GM10248 (cell line): ENCODE measurements around the gene CLEC16A.

Experiments
- CTCF ChIA-PET: fragments of 300-600 bp; sonication (Branson Sonifier 250); formaldehyde crosslinking; extraction: SDS; loops from one replicate; lab custom pipeline; 2021; ENCODE audit warnings: antibody characterized with exemption; lab: Yijun Ruan, JAX
- POLR2A ChIA-PET: fragments of 350-650 bp; sonication (Branson Sonifier 250); formaldehyde crosslinking; extraction: SDS; loops from one replicate; lab custom pipeline; 2020; ENCODE audit warnings: antibody characterized with exemption; lab: Yijun Ruan, JAX
- DNase-seq: peaks from one replicate; pipeline ENCODE4 v3.0.0; 2012; ENCODE audit errors: extremely low spot score
- TF ChIP-seq, protein P1 (sequence below): IDR thresholded peaks from 2 replicates; pipeline ENCODE4 v1.5.1; 2012; ENCODE audit warnings: mild to moderate bottlenecking, low read depth; ENCODE audit errors: extremely low read depth, missing control alignments, control extremely low read depth

The CLEC16A gene

DNA sequence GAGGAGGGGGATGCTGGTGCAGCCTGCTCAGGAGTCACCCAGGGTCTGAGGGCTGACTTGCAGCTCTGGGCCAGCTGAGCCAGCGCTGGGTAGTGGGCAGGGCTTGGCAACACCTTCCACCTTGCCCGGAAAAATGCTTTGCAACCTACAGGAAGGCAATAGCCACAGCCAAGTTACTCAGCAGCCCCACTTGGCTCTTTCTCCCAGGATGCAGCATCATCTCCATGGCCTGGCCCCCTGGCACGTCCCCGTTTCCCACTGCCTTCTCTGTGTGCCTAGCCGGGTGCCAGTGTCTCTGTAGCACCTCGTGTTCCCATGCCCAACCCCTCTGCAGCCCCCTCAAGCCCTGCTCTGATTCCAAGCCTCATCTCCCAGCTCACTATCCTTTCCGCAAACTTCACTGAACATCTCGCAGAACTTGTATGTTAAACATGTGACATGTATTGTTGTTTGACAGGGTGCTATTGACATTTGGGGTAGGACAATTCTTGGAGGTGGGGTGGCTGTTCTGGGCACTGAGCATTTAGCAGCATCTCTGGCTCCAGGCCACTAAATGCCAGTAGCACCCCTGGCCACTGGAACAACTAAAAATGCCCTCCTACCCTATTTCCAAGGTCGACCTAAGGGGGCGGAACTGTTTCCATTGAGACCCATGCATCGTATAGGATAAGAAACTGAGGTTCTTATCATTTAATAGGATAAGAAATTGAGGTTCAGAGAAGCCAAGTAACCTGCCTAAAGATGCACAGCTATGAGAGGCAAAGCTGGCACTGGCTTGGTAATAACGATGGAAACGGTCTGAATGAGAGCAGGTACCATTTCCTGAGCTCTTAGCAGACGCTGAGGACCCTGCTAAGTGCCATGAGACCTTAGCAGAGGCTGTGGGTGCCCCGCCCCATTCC lies 14.3 kb upstream of the CLEC16A start:
- TF ChIP-seq, protein P1, sequence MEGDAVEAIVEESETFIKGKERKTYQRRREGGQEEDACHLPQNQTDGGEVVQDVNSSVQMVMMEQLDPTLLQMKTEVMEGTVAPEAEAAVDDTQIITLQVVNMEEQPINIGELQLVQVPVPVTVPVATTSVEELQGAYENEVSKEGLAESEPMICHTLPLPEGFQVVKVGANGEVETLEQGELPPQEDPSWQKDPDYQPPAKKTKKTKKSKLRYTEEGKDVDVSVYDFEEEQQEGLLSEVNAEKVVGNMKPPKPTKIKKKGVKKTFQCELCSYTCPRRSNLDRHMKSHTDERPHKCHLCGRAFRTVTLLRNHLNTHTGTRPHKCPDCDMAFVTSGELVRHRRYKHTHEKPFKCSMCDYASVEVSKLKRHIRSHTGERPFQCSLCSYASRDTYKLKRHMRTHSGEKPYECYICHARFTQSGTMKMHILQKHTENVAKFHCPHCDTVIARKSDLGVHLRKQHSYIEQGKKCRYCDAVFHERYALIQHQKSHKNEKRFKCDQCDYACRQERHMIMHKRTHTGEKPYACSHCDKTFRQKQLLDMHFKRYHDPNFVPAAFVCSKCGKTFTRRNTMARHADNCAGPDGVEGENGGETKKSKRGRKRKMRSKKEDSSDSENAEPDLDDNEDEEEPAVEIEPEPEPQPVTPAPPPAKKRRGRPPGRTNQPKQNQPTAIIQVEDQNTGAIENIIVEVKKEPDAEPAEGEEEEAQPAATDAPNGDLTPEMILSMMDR, result no peak
- ChIA-PET POLR2A (interaction anchor here (0.6 to 1.2 kb wide), 3 partner anchors 11 to 231 kb away, joined by 3 to 4 read pairs (median 3); no protein-coding TSS in a partner anchor), CTCF (interaction anchor here (1.0 to 3.5 kb wide), 6 partner anchors 8 to 409 kb away, joined by 3 to 25 read pairs (median 3); no protein-coding TSS in a partner anchor)
- DNase-seq, result no peak

DNA sequence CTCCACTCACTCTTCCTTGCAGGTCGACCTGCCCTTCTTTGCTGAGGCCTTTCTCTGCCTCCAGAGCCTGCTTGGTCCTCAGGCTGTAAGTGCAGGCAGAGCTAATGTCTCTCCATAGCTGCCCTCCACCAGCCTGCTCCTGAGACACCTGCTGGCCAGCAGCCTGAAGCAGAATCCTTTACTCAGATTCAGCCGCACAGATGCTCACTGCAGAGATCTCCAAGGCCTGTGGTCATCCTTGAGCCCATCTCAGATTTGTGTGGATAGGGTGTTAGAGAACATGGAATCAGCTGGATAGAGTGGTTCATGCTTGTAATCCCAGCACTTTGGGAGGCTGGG lies 13.6 kb upstream of the CLEC16A start:
- no peak for DNase-seq
- TF ChIP-seq, protein P1, result no peak
- ChIA-PET POLR2A (interaction anchor here (0.6 to 1.2 kb wide), 2 partner anchors 10 to 230 kb away, joined by 3 read pairs; no protein-coding TSS in a partner anchor), CTCF (interaction anchor here (1.0 to 1.4 kb wide), 5 partner anchors 9 to 410 kb away, joined by 3 to 5 read pairs (median 3); no protein-coding TSS in a partner anchor)

DNA sequence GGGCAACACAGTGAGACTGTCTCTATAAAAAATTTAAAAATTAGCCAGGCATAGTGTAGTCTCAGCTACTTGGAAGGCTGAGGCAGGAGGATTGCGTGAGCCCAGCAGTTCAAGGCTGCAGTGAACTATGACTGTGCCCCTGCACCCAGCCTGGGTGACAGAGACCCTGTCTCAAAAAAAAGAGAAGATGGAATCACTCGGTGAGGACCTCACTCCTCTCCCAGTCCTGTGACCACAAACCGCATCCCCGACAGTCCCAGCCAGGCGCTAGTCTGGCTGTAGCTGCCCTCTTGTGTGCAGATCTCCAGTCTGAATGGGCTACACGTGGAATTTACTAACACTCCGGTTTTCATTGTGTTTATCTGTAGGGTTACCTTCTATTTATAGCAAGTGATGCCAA lies 13.2 kb upstream of the CLEC16A start:
- POLR2A ChIA-PET, result interaction anchor here (0.6 kb wide), 1 partner anchor 230 kb away, joined by 3 read pairs; no protein-coding TSS in a partner anchor
- CTCF ChIA-PET, result interaction anchor here (1.0 to 2.2 kb wide), 4 partner anchors 8 to 410 kb away, joined by 3 to 14 read pairs (median 4); no protein-coding TSS in a partner anchor
- TF ChIP-seq, protein P1, result no peak
- DNase-seq, result no peak

GRCh38 chr16:10931977-10932632 lies 12.3 kb upstream of the CLEC16A start:
- ChIA-PET POLR2A (interaction anchor here (0.7 to 1.0 kb wide), 2 partner anchors 10 kb away, joined by 3 to 8 read pairs; partner anchors contain the start of gene DEXI), CTCF (interaction anchor here (1.1 to 2.2 kb wide), 4 partner anchors 7 to 17 kb away, joined by 3 to 14 read pairs (median 4); no protein-coding TSS in a partner anchor)
- no peak for DNase-seq

GRCh38 chr16:10932959-10933710 lies 11.2 kb upstream of the CLEC16A start:
- POLR2A ChIA-PET, result interaction anchor here (0.7 to 1.0 kb wide), 2 partner anchors 9 to 11 kb away, joined by 3 to 8 read pairs; partner anchors contain the start of gene DEXI

More at GRCh38 chr16:10931977-10932632, 12.3 kb upstream of the CLEC16A start:
- TF ChIP-seq, protein P1, result no peak

More at GRCh38 chr16:10932959-10933710, 11.2 kb upstream of the CLEC16A start:
- no peak for DNase-seq
- TF ChIP-seq, protein P1, result no peak
- CTCF ChIA-PET, result interaction anchor here (1.1 to 2.2 kb wide), 3 partner anchors 11 to 16 kb away, joined by 3 to 14 read pairs (median 4); no protein-coding TSS in a partner anchor
